Keratinocyte (primary cell): ENCODE results near the gene HORMAD2. TPM values are rescaled to one million over a fixed set of nuclear protein-coding genes. Genes with fewer than 3 reads are reported as not detected.

ENCODE experiments used
- DNase-seq: peaks from one replicate; pipeline ENCODE4 v3.0.0-alpha.2; 2011; ENCODE audit warnings: low read depth, missing footprints, low spot score
- FAIRE-seq: peaks from 2 replicates; lab custom pipeline; 2011; peaks lifted over from hg19 to GRCh38; lab: Jason Lieb, UNC
- H2AFZ ChIP-seq: 2 replicates; pipeline ENCODE4 v1.6.0; 2012; ENCODE audit warnings: low read length, control low read depth, inconsistent platforms; ENCODE audit not compliant: control insufficient read depth
- H3K27ac ChIP-seq: 2 replicates; pipeline ENCODE4 v1.5.1; 2011; ENCODE audit warnings: low read length; ENCODE audit not compliant: control insufficient read depth, insufficient read depth
- H3K27me3 ChIP-seq: 3 replicates; pipeline ENCODE4 v1.6.0; 2011; ENCODE audit warnings: low read length; ENCODE audit not compliant: control insufficient read depth, insufficient read depth; ENCODE audit errors: extremely low read depth
- H3K36me3 ChIP-seq, 2 experiments: 2 replicates in 1 of 2; 3 replicates in 1 of 2; pipeline ENCODE4 v1.5.1; 2011; ENCODE audit warnings: low read length in 2 of 2, mild to moderate bottlenecking in 1 of 2; ENCODE audit not compliant: control insufficient read depth in 2 of 2, insufficient read depth in 2 of 2; ENCODE audit errors: extremely low read depth in 1 of 2
- H3K4me1 ChIP-seq: 3 replicates; pipeline ENCODE4 v1.5.1; 2011; ENCODE audit warnings: low read length; ENCODE audit not compliant: control insufficient read depth, insufficient read depth; ENCODE audit errors: extremely low read depth
- H3K4me2 ChIP-seq: 3 replicates; pipeline ENCODE4 v1.6.0; 2011; ENCODE audit warnings: low read depth, low read length; ENCODE audit not compliant: control insufficient read depth, insufficient read depth; ENCODE audit errors: extremely low read depth
- H3K4me3 ChIP-seq, 3 experiments: fragments of 200-600 bp in 1 of 3; sonication (generic) in 1 of 3; 2 replicates in 2 of 3; 3 replicates in 1 of 3; pipeline ENCODE4 v1.5.1; 2011 to 2016; ENCODE audit warnings: low read length in 3 of 3, mild to moderate bottlenecking in 3 of 3, control low read depth in 2 of 3, inconsistent platforms in 1 of 3, low read depth in 1 of 3, mixed read lengths in 1 of 3, mixed run types in 1 of 3, moderate library complexity in 1 of 3; ENCODE audit not compliant: control insufficient read depth in 2 of 3, insufficient read depth in 2 of 3; ENCODE audit errors: extremely low read depth in 1 of 3
- H3K79me2 ChIP-seq: 2 replicates; pipeline ENCODE4 v1.6.0; 2012; ENCODE audit warnings: low read length; ENCODE audit not compliant: control insufficient read depth, insufficient read depth
- H3K9ac ChIP-seq: 3 replicates; pipeline ENCODE4 v1.6.0; 2011; ENCODE audit warnings: low read length; ENCODE audit not compliant: control insufficient read depth, insufficient read depth; ENCODE audit errors: extremely low read depth
- H3K9me1 ChIP-seq: 3 replicates; pipeline ENCODE4 v1.6.0; 2011; ENCODE audit warnings: low read length; ENCODE audit not compliant: control insufficient read depth, insufficient read depth; ENCODE audit errors: extremely low read depth
- H3K9me3 ChIP-seq: 2 replicates; pipeline ENCODE4 v1.5.1; 2012; ENCODE audit warnings: low read depth, low read length; ENCODE audit not compliant: control insufficient read depth
- H4K20me1 ChIP-seq: 3 replicates; pipeline ENCODE4 v1.6.0; 2011; ENCODE audit warnings: low read length; ENCODE audit not compliant: control insufficient read depth, insufficient read depth; ENCODE audit errors: extremely low read depth
- CTCF ChIP-seq, 3 experiments: IDR thresholded peaks in 1 of 3; conservative IDR thresholded peaks in 1 of 3; optimal IDR thresholded peaks in 1 of 3; 2 replicates in 2 of 3; 3 replicates in 1 of 3; pipeline versions ENCODE3 to v1.5.1; 2011; ENCODE audit warnings: low read length in 3 of 3, mild to moderate bottlenecking in 3 of 3, moderate library complexity in 2 of 3, control low read depth in 1 of 3, inconsistent platforms in 1 of 3; ENCODE audit not compliant: insufficient read depth in 2 of 3; ENCODE audit errors: extremely low read depth in 1 of 3
- EZH2 ChIP-seq: IDR thresholded peaks from one replicate; pipeline ENCODE4 v1.6.1; 2012; ENCODE audit warnings: inconsistent platforms, mild to moderate bottlenecking, low read length, moderate library complexity
- dilution Hi-C: fragments of 300-500 bp; cut with MboI; formaldehyde crosslinking; loops from one replicate; pipeline ENCODE4 v1.7.0; 2020; ENCODE audit warnings: low sequenced_read_pairs; ENCODE audit not compliant: extremely low pct_ligation_motif_present
- polyA plus RNA-seq, 5 experiments: library from polyadenylated mRNA; depleted of rRNA in 3 of 5; stranded (reverse) in 3 of 5; stranded (forward) in 1 of 5; unstranded in 1 of 5; fragments of >200 nt; gene quantifications; 1 replicate in 1 of 5; 2 replicates in 3 of 5; 3 replicates in 1 of 5; pipeline versions ENCODE4 v1.2.1 to v1.2.3, GENCODE V29; 2011 to 2012; ENCODE audit warnings: missing spikeins in 2 of 5, low read depth in 1 of 5, low replicate concordance in 1 of 5

Gene HORMAD2
- polyA plus RNA-seq, 1 donor (not counting 4 experiments of a cell fraction or from before 2014, with no cell fraction given), result not detected

DNA sequence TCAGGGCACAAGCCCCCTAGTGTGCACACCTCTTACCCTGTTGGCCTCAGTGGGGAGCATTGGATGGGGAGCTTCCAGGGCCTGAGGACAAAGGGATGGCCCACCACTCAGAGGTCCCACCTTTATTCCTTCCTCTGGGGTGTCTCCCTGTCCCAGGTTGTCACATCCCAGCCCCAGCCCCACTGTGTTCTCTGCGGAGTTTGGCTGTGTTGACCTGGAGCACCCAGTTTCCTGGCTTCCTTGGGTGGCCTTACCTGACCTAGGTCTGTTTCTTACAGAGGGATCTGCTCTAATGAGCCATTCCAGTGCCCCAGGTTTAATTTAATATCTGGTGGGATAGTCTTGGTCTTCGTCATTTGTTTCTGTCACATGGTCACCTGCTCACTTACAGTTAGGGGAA, 38.8 kb upstream of the HORMAD2 start:
- no peak for DNase-seq
- dilution Hi-C loops, result no loop called here
- Histone ChIP-seq H3K9ac (no peak overlapping the region), H3K9me3 (no peaks in the 10 kb centered on the region), H3K27ac (no peak overlapping the region), H4K20me1 (no peaks in the 10 kb centered on the region), H3K27me3 (no peaks in the 10 kb centered on the region), H3K4me3 (no peak overlapping the region), H3K9me1 (no peaks in the 10 kb centered on the region), H3K4me2 (no peak overlapping the region), H3K79me2 (no peaks in the 10 kb centered on the region), H2AFZ (no peak overlapping the region), H3K36me3 (no peaks in the 10 kb centered on the region), H3K4me1 (peaks cover 33% of the 10 kb centered on the region)
- TF ChIP-seq EZH2 (no peak), CTCF (optimal IDR thresholded peaks at IDR 0.05 in 1 of 3, IDR thresholded peaks at IDR 0.05 in 1 of 3, conservative IDR thresholded peaks at IDR 0.05 in 1 of 3; ENCODE audit: extremely low read depth in 1 of 3, insufficient read depth in 2 of 3, low read length in 3 of 3) (no peak)
- no peak for FAIRE-seq

- TF ChIP-seq EZH2, result no peak
- no peak for TF ChIP-seq CTCF (optimal IDR thresholded peaks at IDR 0.05 in 1 of 3, IDR thresholded peaks at IDR 0.05 in 1 of 3, conservative IDR thresholded peaks at IDR 0.05 in 1 of 3; ENCODE audit: extremely low read depth in 1 of 3, insufficient read depth in 2 of 3, low read length in 3 of 3)
- dilution Hi-C loops, result no loop called here
- no peak overlapping the region for H3K27ac ChIP-seq
- no peaks in the 10 kb centered on the region for H3K36me3 ChIP-seq
- no peak for FAIRE-seq
- no peak overlapping the region for H3K9ac ChIP-seq
- DNase-seq, result no peak
- H3K4me2 ChIP-seq, result no peak overlapping the region
- peaks cover 31% of the 10 kb centered on the region for H3K4me1 ChIP-seq
- no peaks in the 10 kb centered on the region for H3K9me1 ChIP-seq
- H3K4me3 ChIP-seq, result no peak overlapping the region
- H3K79me2 ChIP-seq, result no peaks in the 10 kb centered on the region
- H4K20me1 ChIP-seq, result no peaks in the 10 kb centered on the region
- H2AFZ ChIP-seq, result no peak overlapping the region
- no peaks in the 10 kb centered on the region for H3K9me3 ChIP-seq
- no peaks in the 10 kb centered on the region for H3K27me3 ChIP-seq
Observed at GRCh38 chr22:30041881-30042280, 38.4 kb upstream of the HORMAD2 start.
